Large intestine (tissue), 3 donors: ENCODE measurements around the gene GNAQ. TPM values are rescaled to one million over a fixed set of nuclear protein-coding genes. Genes with fewer than 3 reads are reported as not detected.

Experiments
- DNase-seq, 2 donors: peaks; one replicate each; pipeline versions ENCODE4 v3.0.0 to v3.0.0-alpha.2; 2013
- H3K27ac ChIP-seq: one replicate; pipeline ENCODE4 v1.5.1; 2013; ENCODE audit warnings: low read length
- H3K27me3 ChIP-seq: 2 replicates; pipeline ENCODE4 v1.6.1; 2013; ENCODE audit warnings: low read length; ENCODE audit not compliant: control insufficient read depth, insufficient read depth
- H3K36me3 ChIP-seq: 2 replicates; pipeline ENCODE4 v1.6.1; 2013; ENCODE audit warnings: low read length; ENCODE audit not compliant: control insufficient read depth, insufficient read depth
- H3K4me1 ChIP-seq: one replicate; pipeline ENCODE4 v1.6.1; 2013; ENCODE audit warnings: low read length; ENCODE audit not compliant: control insufficient read depth, insufficient read depth
- H3K4me3 ChIP-seq: one replicate; pipeline ENCODE4 v1.5.1; 2013; ENCODE audit warnings: low read length
- H3K9me3 ChIP-seq: one replicate; pipeline ENCODE4 v1.6.1; 2013; ENCODE audit warnings: mild to moderate bottlenecking, low read depth, low read length, moderate library complexity; ENCODE audit not compliant: control insufficient read depth
- WGBS: methylation state at CpG from one replicate; pipeline ENCODE4 v1.1.5; 2013; ENCODE audit warnings: low lambda C conversion rate; ENCODE audit not compliant: insufficient coverage; 5-methylcytosine and 5-hydroxymethylcytosine counted together
- polyA plus RNA-seq: library from polyadenylated mRNA; unstranded; fragments of 120-200 nt; gene quantifications from one replicate; pipeline ENCODE4 v1.2.1, GENCODE V29; 2013

The GNAQ gene
- polyA plus RNA-seq, 1 donor = 34.0 TPM

GRCh38 chr9:77896938-77897667, 134.5 kb downstream of the GNAQ start:
- no peak for DNase-seq
- Histone ChIP-seq H3K27me3 (no peaks in the 10 kb centered on the region), H3K4me3 (no peak overlapping the region), H3K27ac (no peak overlapping the region), H3K9me3 (no peaks in the 10 kb centered on the region), H3K36me3 (peaks cover 6% of the 10 kb centered on the region), H3K4me1 (no peaks in the 10 kb centered on the region)
- no CpG with 5 or more reads among the region's 8 CpGs for WGBS

- H3K9me3 ChIP-seq = no peaks in the 10 kb centered on the region
- WGBS = 88% methylated on average over 2 of the region's 2 CpGs
- H3K36me3 ChIP-seq = peaks cover 8% of the 10 kb centered on the region
- H3K4me1 ChIP-seq = no peaks in the 10 kb centered on the region
- H3K27ac ChIP-seq = no peak overlapping the region
- no peak for DNase-seq
- no peaks in the 10 kb centered on the region for H3K27me3 ChIP-seq
- H3K4me3 ChIP-seq = no peak overlapping the region
Observed at GRCh38 chr9:77896269-77896937, 135.2 kb downstream of the GNAQ start.

DNA sequence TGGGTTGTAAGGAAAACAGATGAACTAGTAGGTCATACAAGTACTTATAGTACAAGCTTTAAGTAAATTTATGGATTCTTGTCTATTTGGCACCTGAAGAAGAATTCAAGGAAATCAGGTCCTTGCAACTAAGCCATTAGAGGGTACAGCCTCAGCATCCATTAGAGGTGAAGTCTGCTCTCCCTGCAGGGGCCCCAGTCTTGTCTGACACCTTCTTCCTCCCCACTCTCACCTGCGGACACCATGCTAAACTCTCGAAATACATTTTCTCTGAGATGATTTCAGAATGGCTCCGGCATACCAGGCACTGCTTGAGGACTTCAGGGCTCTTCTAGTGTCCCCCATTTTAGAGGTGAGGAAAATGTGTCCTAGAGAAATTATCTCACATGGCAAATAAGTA, 137.9 kb downstream of the GNAQ start:
- no CpG with 5 or more reads among the region's 3 CpGs for WGBS
- Histone ChIP-seq H3K27ac (no peak overlapping the region), H3K4me1 (no peaks in the 10 kb centered on the region), H3K9me3 (no peaks in the 10 kb centered on the region), H3K27me3 (no peaks in the 10 kb centered on the region), H3K36me3 (peaks cover 9% of the 10 kb centered on the region), H3K4me3 (no peak overlapping the region)
- DNase-seq = no peak

GRCh38 chr9:77892955-77893514, 138.6 kb downstream of the GNAQ start:
- H3K36me3 ChIP-seq = peaks cover 9% of the 10 kb centered on the region
- no CpG with 5 or more reads among the region's 3 CpGs for WGBS
- H3K27me3 ChIP-seq = no peaks in the 10 kb centered on the region
- no peak overlapping the region for H3K4me3 ChIP-seq
- no peaks in the 10 kb centered on the region for H3K4me1 ChIP-seq
- no peak overlapping the region for H3K27ac ChIP-seq
- no peaks in the 10 kb centered on the region for H3K9me3 ChIP-seq
- DNase-seq = no peak

DNA sequence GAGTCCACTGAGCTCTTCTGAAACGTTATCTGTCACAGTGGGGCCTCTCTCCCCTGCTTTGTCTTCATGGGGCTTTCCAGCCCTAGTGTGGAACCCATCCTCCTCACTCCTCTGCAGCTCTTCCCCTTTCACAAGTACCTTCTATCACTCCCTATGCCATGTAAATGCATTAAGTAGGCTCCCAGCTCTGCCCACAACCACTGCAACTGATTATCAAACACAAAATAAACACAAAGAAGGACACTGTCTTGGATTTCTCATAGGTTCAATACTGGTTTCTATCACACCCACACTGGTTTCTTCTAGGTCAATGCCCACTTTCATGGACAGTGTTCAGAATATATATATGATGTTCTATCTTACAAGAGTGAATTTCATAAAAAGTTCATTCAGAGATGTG, 139.4 kb downstream of the GNAQ start:
- no peak overlapping the region for H3K27ac ChIP-seq
- no peak overlapping the region for H3K4me3 ChIP-seq
- no peaks in the 10 kb centered on the region for H3K27me3 ChIP-seq
- no peaks in the 10 kb centered on the region for H3K4me1 ChIP-seq
- peaks cover 9% of the 10 kb centered on the region for H3K36me3 ChIP-seq
- no CpG with 5 or more reads among the region's 1 CpG for WGBS
- no peaks in the 10 kb centered on the region for H3K9me3 ChIP-seq
- DNase-seq = no peak

- H3K4me3 ChIP-seq = no peak overlapping the region
- no peaks in the 10 kb centered on the region for H3K9me3 ChIP-seq
- no peaks in the 10 kb centered on the region for H3K4me1 ChIP-seq
- WGBS = 94% methylated on average over 5 of the region's 8 CpGs
- H3K36me3 ChIP-seq = peaks cover 9% of the 10 kb centered on the region
- no peaks in the 10 kb centered on the region for H3K27me3 ChIP-seq
- DNase-seq = no peak
- no peak overlapping the region for H3K27ac ChIP-seq
Observed at GRCh38 chr9:77891128-77891800, 140.3 kb downstream of the GNAQ start.

DNA sequence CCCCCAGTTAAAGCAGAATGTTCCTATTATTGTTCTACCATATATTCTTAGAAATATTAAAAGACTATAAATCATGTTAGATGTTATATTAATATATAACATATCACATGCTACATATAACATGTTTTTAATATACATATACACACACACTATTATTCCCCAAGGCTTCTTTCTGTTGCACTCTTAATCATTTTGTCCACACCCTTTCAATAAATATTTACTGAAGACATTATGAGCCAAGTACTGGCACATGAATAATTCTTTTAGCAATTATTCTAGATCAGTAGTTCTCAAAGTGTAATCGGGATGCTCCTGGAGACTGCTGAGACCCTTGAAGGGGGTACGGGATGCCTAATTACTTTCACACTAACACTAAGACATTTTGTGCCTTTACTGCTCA, 143.9 kb downstream of the GNAQ start:
- DNase-seq = no peak
- Histone ChIP-seq H3K27ac (no peak overlapping the region), H3K36me3 (peaks cover 2% of the 10 kb centered on the region), H3K4me1 (no peaks in the 10 kb centered on the region), H3K27me3 (no peaks in the 10 kb centered on the region), H3K9me3 (no peaks in the 10 kb centered on the region), H3K4me3 (no peak overlapping the region)
- no CpG with 5 or more reads among the region's 2 CpGs for WGBS

- no peak overlapping the region for H3K27ac ChIP-seq
- H3K4me1 ChIP-seq = peaks cover 15% of the 10 kb centered on the region
- H3K27me3 ChIP-seq = no peaks in the 10 kb centered on the region
Observed at GRCh38 chr9:77885104-77885672, 146.4 kb downstream of the GNAQ start.

GRCh38 chr9:77883846-77884771, 147.5 kb downstream of the GNAQ start:
- H3K27me3 ChIP-seq = no peaks in the 10 kb centered on the region
- peaks cover 22% of the 10 kb centered on the region for H3K4me1 ChIP-seq
- no peak overlapping the region for H3K27ac ChIP-seq
- DNase-seq = no peak
- H3K9me3 ChIP-seq = no peaks in the 10 kb centered on the region
- no peak overlapping the region for H3K4me3 ChIP-seq
- H3K36me3 ChIP-seq = no peaks in the 10 kb centered on the region
- WGBS = 74% methylated on average over 4 of the region's 5 CpGs

More at GRCh38 chr9:77885104-77885672, 146.4 kb downstream of the GNAQ start:
- DNase-seq = no peak
- no peak overlapping the region for H3K4me3 ChIP-seq
- no peaks in the 10 kb centered on the region for H3K36me3 ChIP-seq
- H3K9me3 ChIP-seq = no peaks in the 10 kb centered on the region
- WGBS = no CpG with 5 or more reads among the region's 3 CpGs
